GM18858 (cell line): Measurements from ENCODE around the gene CPM.
"Not testable (repeated sequence)": the region's sequence is repeated elsewhere in the genome, so short reads cannot be mapped to it uniquely, and the experiment has no call there.

Source experiments
- ATAC-seq: cut with Tn5 transposase; IDR thresholded peaks from one replicate; pipeline ENCODE4 v1.9.1; 2021; ENCODE audit not compliant: unreplicated experiment

CPM gene

DNA sequence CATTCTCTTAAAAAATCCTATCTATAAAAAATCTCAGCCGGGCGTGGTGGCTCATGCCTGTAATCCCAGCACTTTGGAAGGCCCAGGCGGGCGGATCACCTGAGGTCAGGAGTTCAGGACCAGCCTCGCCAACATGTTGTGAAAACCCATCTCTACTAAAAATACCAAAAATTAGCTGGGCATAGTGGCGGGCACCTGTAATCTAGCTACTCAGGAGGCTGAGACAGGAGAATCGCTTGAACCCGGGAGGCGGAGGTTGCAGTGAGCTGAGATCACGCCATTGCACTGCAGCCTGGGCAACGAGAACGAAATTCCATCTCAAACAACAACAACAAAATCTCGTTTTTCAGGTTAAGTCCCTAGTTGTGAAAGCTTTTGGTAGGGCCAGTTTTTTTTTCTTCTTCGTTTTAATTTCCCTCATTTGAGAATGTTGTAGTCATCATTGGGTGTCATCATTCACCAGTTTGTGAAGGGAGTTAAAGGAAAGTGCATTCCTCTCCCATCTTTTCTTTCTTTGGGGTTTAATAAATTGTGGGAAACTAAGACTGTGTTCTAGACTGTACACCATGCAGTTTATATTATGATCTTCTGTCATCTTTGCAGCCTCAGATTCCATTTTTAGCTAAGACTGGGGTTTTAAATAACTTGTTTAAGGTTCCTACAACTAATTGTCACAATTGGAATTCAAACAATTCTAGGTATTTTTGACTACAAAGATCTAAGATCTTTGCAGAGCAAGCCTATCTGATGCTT lies 101.0 kb downstream of the CPM start:
- no peak for ATAC-seq

DNA sequence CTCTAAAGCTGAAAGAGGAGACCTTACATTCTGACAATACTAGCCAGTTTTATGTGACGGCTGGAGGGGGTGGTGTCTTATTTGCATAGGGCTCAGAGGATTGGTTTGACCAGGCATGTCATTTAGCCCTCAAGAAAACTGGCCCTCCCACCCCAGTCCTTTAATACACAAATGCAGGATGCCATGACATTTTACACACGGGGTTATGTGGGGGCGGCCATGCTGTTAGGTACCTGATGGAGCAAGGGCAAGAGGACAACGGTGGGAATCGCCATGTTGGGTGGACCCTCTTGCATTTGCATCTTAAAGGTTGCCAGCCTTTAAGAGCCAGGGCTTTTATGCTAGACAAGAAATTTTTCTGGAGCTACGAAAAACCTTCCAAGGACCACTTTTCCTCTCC lies 101.7 kb downstream of the CPM start:
- ATAC-seq = no peak

DNA sequence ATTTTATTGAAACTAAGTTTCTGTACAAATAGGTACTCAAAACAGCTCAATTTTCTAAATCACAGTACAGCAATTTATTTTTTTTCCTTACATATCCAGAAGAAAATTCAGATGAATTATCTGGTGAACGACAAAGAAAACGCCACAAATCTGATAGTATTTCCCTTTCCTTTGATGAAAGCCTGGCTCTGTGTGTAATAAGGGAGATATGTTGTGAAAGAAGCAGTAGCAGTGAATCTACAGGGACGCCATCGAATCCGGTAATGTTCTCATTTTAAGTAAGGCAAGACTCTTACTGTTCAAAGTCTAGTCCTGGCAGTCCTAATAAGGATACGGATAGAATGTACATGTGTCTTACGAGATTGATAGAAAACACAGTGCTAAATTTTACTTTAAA lies 104.3 kb downstream of the CPM start:
- ATAC-seq = no peak

DNA sequence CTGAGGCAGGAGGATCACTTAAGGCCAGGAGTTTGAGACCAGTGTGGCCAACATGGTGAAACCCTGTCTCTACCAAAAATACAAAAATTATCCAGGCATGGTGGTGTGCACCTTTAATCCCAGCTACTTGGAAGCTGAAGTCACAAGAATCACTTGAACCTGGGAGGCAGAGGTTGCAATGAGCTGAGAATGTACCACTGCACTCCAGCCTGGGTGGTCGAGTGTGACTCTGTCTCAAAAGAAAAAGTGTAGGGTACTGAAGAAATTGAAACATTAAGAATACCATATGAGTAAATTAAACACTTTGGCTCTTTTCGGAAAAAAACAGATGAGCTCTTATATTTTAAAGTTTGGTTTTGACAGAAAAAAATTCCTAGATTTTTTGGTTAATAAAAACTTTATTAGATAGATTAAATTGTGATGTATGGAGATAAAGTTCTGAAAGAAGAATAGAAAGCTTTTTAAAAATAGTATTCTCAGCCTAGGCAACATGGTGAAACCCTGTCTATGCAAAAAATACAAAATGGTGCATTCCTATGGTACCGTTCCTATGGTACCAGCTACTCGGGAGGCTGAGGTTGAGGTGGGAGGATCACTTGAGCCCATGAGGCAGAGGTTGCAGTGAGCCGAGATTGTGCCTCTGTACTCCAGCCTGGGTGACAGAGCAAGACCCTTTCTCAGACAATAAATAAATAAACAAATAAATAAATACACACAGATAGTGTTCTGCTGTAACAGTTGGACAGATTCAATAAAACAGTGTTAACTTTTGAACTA lies 104.9 kb downstream of the CPM start:
- no peak for ATAC-seq

DNA sequence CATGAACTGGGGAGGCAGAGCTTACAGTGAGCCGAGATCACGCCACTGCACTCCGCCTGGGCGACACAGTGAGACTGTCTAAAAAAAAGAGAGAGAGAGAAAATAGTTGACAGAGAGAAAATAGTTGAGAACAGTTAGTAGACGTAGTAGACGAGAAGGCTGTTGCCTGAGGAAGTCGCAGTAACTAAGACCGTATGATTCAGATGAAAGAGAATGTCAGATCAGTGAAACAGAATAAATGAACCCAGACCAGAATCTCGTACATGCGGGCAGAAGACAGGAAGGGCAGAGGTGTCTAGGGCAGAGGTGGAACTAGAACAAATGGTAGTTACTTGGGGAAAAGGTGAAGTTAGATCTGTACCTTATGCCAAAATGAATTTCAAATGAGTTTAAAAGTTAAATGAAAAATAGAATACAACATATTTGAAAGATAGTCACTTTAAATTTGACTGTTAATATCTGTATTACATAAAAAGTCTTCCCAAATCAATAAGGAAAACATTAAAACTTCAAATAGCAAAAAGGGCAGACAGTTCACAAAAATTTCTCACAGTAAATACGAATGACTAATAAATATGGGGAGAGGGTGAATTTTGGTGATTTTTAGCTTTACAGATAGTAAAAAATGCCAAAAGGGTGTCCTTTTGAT lies 107.3 kb downstream of the CPM start:
- ATAC-seq = no peak

DNA sequence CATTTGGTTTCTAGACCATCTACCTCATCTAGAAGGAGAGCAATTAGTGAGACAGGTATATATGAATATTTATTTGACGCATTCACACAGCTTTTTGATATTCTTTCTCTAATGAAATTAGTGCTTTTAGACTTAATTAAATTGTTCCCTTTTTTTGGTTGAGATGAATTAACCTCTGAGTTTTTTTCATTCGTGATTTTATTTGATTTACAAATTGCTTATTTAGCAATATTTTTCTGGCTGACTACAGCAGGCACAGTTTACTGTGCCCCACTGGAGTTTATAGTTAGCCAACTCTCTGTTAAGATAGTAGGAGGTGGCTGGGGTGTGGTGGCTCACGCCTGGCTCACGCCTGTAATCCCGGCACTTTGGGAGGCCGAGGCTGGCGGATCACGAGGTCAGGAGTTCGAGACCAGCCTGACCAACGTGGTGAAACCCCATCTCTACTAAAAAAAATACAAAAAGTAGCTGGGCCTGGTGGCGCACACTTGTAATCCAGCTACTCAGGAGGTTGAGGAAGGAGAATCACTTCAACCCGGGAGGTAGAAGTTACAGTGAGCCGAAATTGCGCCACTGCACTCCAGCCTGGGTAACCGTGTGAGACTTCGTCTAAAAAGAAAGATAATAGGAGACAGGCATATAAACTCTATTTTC lies 108.2 kb downstream of the CPM start:
- no peak for ATAC-seq

DNA sequence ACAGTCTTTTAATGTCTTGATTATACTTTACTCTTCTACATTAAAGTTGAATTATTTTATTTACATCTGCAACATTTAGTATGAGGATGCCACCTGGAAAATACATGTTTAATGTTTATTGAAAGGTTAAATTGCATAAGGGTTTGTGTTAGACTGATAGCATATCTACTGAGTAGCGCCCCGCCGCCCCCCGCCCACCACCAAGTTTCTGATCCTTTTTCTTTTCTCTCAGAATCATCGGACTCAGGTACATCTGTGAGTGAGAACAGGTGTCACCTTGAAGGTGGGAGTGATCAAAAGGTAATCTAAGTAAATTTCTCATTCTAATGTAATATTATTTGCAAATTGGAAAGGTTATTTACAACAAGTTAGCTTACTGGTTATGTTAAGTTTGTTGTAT lies 108.8 kb downstream of the CPM start:
- no peak for ATAC-seq

DNA sequence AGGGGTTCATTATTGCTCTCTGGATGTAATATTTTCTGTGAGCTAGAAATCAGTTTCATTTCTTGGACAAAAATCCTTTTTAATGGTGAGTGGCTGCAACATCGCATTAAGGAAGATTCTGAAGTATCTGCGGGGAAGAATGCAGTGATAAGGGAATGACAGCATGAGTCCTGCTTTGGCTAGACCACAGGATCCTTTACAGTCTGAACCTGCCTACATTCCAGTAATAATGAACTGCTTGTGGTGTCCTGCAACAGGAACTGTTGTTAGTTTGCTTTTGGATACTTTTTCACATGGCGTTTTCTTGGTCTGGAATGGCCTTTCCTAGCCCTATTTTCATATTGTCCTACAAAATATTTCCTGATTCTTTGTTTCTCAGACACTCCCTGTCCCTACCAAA lies 109.3 kb downstream of the CPM start:
- no peak for ATAC-seq

DNA sequence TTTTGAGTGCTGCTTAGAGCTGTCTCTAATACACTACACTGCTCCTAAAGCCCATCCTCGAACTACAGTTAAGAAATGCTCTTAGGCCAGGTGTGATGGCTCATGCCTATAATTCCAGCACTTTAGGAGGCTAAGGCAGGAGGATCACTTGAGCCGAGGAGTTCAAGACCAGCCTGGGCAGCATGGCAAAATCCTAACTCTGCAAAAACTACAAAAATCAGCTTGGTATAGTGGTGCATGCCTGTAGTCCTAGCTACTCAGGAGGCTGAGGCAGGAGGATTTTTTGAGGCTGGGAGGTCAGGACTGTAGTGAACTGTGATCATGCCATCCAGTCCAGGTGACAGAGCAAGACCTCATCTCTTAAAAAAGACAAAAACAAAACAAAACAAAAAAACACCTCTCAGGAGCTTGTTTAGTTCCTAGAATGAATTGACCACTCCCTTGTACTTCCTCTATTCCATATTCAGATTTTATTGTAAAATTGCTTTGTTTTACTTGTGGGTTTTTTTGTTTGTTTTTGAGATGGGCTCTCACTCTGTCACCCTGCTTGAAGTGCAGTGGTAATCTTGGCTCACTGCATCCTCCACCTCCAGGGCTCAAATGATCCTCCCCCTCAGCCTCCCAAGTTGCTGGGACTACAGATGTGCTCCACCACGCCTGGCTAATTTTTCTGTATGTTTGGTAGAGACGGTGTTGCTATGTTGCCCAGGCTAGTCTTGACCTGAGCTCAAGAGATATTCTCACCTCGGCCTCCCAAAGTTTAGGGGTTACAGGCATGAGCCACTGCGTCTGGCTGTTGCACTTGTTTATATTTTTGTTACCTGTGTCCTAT lies 111.4 kb downstream of the CPM start:
- no peak for ATAC-seq

DNA sequence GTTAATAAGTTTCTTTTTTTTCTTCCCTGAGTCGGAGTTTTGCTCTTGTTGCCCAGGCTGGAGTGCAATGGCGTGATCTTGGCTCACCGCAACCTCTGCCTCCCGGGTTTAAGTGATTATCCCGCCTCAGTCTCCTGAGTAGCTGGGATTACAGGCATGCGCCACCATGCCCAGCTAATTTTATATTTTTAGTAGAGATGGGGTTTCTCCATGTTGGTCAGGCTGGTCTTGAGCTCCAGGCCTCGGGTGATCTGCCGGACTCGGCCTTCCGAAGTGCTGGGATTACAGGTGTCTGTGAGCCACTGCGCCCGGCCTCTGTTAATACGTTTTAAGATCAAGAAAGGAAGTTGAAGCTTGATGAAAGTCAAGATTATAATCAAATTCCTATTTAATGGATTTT lies 113.5 kb downstream of the CPM start:
- ATAC-seq = not testable (repeated sequence)

DNA sequence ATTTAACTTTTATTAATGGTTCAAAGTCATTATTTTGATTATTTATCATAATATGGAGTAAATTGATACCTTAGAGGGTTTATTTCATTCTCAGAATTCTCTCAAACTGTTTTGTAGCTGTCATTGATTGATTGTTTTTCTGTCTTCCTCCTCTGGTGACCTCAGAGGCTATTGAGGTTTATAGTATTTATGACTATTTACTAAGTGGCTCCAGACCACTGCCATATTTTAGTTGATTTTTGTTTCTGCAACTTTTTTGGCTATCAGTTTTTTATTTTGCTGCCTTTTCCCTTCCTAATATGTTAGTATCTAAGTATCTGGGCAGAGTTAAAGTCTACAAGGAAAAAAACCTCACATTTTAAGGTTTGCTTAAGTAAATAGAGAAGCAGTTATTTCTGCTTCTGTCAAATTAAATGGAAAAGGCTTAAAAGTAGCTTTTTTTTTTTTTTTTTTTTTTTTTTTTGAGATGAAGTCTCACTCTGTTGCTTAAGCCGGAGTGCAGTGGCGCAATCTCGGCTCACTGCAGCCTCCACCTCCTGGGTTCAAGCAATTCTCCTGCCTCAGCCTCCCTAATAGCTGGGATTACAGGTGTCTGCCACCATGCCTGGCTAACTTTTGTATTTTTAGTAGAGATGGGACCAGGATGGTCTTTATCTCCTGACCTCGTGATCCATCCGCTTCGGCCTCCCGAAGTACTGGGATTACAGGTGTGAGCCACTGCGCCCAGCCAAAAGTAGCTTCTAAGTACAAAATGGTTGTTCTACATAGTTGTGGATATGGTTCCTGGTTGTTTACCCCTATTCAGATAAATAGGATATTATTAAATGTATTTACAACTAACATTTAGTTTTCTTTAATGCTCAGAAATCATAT lies 116.8 kb downstream of the CPM start:
- no peak for ATAC-seq

DNA sequence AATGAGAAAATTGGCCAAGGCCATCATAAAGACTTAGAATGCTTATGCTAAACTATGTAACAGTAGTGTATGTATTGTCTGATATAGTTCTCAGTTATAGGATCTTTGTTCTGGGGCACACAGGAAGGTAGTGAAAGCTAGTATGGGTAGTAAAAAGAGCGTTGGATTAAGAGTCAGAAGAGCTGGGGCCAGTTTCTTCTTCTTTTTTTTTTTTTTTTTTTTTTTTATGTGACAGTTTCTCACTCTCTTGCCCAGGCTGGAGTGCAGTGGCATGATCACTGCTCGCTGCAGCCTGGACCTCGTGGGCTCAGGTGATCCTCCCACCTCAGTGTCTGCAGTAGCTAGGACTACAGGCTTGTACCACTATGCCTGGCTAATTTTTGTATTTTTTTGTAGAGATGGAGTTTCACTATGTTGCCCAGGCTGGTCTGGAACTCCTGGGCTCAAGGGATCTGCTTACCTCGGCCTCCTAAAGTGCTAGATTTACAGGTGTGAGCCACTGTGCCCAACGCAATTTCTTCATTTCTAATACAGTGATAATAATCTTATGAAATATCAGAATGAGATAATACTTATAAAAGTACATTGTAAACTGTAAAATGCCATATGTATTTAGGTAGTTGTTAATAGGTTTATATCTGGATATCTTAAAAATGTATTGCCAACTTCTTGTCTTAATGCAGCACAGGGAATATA lies 117.6 kb downstream of the CPM start:
- no peak for ATAC-seq

DNA sequence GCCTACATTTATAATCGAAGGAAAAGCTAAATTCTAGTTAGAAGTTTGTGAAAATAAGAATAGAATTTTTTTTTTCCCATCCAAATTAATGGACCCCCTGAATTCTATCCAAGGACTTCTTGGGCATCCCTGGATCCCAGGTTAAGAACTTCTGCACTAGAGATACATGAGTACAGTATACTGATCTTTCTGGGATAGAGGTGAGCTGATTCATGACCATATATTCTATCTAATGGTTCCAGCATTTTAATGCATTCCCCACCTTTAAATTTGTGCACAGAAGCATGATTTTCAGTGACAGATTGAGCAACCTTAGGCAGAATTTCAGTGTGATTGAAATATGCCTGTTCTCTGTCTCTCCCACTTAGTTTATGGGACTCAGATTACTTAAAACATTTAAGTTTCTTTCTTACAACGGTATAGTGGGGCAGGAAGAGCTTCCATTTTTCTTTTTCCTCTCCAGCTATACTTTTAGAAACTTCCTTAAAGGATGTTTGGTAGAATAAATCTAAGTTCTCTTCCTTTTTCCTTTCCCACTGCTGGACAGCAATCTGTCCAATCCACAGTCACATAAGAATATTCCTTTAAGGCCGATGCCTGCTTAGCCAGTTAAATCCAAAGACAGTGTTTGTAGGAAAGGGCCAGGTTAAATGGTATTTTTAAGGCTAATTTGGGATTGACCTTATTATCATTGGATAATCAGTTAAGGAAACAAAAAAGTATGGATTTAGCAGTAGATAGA lies 118.3 kb downstream of the CPM start:
- no peak for ATAC-seq

DNA sequence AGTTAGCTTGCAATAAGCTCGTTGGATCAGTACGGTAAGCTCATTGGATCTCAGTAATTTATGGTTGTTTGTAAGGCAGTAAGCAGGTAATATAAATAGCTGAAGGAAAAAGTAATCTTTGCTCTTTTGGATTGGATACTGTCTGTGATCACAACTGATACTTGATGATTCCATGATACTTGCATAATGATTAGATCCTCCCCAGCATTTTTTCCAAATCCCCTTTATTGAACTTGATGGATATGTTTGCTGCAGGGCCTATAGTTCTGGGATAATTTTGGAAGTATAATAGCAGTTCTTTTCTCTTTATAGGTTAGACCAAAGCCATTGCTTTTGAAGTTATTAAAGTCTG lies 119.8 kb downstream of the CPM start:
- no peak for ATAC-seq

DNA sequence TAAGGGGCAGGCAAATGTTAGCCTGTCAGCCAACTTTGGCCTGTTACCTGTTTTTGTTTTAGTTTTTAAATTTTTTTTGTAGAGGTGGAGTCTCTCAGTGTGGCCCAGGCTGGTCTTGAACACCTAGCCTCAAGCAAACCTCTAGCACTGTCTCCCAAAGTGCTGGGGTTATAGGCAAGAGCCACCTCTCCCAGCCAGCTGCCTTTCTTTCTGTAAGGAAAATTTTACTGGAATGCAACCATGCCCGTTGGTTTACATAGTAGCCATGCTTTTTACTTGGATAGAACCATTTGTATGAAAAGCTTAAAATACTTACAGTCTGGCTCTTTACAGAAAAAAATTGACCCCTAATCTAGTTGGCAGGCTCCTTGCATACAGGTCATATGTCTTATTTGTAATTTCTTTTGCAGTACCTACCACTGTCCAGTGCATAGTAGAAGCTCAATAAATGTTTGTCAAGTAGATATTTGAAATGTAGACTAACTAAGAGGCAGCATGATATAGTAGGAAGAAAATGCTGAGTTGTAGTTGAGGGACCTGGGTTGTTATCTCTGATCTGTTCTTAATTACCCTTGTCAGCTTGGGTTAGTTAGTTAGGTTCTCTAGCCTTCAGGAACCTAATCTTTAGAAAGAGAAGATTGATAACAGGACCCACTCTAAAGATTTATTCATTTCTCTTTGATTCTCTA lies 120.3 kb downstream of the CPM start:
- no peak for ATAC-seq

DNA sequence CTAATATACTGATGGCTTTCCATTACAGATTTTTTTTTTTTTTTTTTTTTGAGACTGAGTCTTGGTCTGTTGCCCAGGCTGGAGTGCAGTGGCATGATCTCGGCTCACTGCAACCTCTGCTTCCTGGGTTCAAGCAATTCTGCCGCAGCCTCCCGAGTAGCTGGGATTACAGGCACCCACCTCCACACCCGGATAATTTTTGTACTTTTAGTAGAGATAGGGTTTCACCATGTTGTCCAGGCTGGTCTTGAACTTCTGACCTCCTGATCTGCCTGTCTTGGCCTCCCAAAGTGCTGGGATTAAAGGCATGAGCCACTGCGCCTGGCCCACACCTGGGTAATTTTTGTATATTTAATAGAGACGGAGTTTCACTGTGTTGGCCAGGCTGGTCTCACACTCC lies 121.4 kb downstream of the CPM start:
- ATAC-seq = not testable (repeated sequence)

DNA sequence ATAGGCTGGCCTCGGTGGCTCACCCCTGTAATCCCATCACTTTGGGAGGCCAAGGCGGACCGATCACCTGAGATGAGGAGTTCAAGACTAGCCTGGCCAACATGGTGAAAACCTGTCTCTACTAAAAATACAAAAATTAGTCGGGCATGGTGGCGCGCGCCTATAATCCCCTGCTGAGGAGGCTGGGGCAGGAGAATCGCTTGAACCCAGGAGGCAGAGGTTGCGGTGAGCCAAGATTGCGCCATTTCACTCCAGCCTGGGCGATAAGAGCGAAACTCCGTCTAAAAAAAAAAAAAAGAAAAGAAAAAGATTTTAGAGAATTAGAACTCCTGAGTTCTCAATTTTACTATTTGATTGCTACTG lies 123.0 kb downstream of the CPM start:
- not testable (repeated sequence) for ATAC-seq
